ENCODE data around the gene UBAP1L.
A peak's percentile ranks its signal among the peaks of the same experiment; 100 is the strongest.

UBAP1L gene

GRCh38 chr15:65056106-65056505 lies 58.9 kb downstream of the UBAP1L start:
- Histone ChIP-seq H4K20me1 (ENCODE audit: insufficient read depth, low read length) (no peaks in the 10 kb centered on the region), H3K4me3 (ENCODE audit: low read length) (no peak overlapping the region), H2AFZ (ENCODE audit: low read depth, low read length) (no peak overlapping the region), H3K36me3 (replicated peaks; ENCODE audit: low read depth, low read length) (no peaks in the 10 kb centered on the region), H3K27ac (ENCODE audit: low read length) (no peak overlapping the region), H3K79me2 (ENCODE audit: low read length) (no peaks in the 10 kb centered on the region), H3K4me1 (ENCODE audit: low read length) (no peaks in the 10 kb centered on the region), H3K9me3 (ENCODE audit: insufficient read depth, low read length) (no peaks in the 10 kb centered on the region), H3K4me2 (ENCODE audit: low read length) (no peak overlapping the region), H3K9ac (ENCODE audit: low read length) (no peak overlapping the region), H3K27me3 (ENCODE audit: low read depth, low read length) (no peaks in the 10 kb centered on the region)
- no peak for TF ChIP-seq EZH2phosphoT487 (IDR thresholded peaks at IDR 0.05; ENCODE audit: low read depth)
- TF ChIP-seq, protein P1, sequence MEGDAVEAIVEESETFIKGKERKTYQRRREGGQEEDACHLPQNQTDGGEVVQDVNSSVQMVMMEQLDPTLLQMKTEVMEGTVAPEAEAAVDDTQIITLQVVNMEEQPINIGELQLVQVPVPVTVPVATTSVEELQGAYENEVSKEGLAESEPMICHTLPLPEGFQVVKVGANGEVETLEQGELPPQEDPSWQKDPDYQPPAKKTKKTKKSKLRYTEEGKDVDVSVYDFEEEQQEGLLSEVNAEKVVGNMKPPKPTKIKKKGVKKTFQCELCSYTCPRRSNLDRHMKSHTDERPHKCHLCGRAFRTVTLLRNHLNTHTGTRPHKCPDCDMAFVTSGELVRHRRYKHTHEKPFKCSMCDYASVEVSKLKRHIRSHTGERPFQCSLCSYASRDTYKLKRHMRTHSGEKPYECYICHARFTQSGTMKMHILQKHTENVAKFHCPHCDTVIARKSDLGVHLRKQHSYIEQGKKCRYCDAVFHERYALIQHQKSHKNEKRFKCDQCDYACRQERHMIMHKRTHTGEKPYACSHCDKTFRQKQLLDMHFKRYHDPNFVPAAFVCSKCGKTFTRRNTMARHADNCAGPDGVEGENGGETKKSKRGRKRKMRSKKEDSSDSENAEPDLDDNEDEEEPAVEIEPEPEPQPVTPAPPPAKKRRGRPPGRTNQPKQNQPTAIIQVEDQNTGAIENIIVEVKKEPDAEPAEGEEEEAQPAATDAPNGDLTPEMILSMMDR (IDR thresholded peaks at IDR 0.05; ENCODE audit: low read depth, low read length), result no peak

DNA sequence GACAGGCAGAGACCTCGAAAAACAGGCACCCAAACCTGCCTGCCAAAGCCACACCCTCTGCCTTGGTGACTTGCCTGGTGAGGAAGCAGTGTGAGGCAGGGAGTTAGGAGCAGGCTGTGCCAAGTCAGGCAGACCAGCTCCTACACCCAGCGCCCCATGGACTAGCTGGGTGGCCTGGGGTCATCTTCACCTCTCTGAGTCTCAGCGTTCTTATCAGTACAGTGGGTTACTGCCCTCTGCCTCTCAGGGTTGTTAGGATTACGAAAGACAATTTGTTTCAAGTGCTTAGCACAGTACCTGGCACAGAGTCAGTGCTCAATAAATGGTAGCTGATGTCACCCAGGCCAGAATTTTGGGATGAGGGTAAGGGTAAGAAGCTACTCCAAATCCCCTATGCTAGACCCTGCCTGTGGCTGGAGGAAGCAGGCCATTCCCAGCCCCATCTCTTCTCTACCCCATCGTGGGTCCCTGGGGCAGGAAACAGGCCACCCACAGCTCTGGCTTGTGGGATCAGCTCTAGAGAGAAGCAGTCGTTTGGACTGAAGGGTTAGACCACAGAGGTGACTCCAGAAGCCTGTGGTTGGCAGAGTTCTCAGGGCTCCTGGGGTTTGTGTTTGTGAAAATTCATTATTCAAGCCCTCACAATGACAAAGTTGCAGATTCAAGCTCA lies 59.7 kb downstream of the UBAP1L start:
- no peak overlapping the region for H3K4me2 ChIP-seq (ENCODE audit: low read length)
- H2AFZ ChIP-seq (ENCODE audit: low read depth, low read length), result no peak overlapping the region
- H3K27ac ChIP-seq (ENCODE audit: low read length), result no peak overlapping the region

GRCh38 chr15:65054333-65055200 lies 60.4 kb downstream of the UBAP1L start:
- H3K27ac ChIP-seq (ENCODE audit: low read length), result no peak overlapping the region
- no peak overlapping the region for H3K4me2 ChIP-seq (ENCODE audit: low read length)
- H3K79me2 ChIP-seq (ENCODE audit: low read length), result no peaks in the 10 kb centered on the region
- H3K9me3 ChIP-seq (ENCODE audit: insufficient read depth, low read length), result no peaks in the 10 kb centered on the region
- TF ChIP-seq, protein P1 (IDR thresholded peaks at IDR 0.05; ENCODE audit: low read depth, low read length), result peak; percentile 85
- no peak for TF ChIP-seq EZH2phosphoT487 (IDR thresholded peaks at IDR 0.05; ENCODE audit: low read depth)
- no peaks in the 10 kb centered on the region for H3K27me3 ChIP-seq (ENCODE audit: low read depth, low read length)
- H3K9ac ChIP-seq (ENCODE audit: low read length), result no peak overlapping the region
- H2AFZ ChIP-seq (ENCODE audit: low read depth, low read length), result no peak overlapping the region
- no peaks in the 10 kb centered on the region for H3K36me3 ChIP-seq (replicated peaks; ENCODE audit: low read depth, low read length)
- H3K4me1 ChIP-seq (ENCODE audit: low read length), result peaks cover 10% of the 10 kb centered on the region
- no peaks in the 10 kb centered on the region for H4K20me1 ChIP-seq (ENCODE audit: insufficient read depth, low read length)
- H3K4me3 ChIP-seq (ENCODE audit: low read length), result no peak overlapping the region

More for the DNA sequence above, 59.7 kb downstream of the UBAP1L start:
- TF ChIP-seq, protein P1 (IDR thresholded peaks at IDR 0.05; ENCODE audit: low read depth, low read length), result no peak
- TF ChIP-seq EZH2phosphoT487 (IDR thresholded peaks at IDR 0.05; ENCODE audit: low read depth), result no peak
- Histone ChIP-seq H3K4me1 (ENCODE audit: low read length) (peaks cover 3% of the 10 kb centered on the region), H3K4me3 (ENCODE audit: low read length) (no peak overlapping the region), H3K9ac (ENCODE audit: low read length) (no peak overlapping the region), H3K9me3 (ENCODE audit: insufficient read depth, low read length) (no peaks in the 10 kb centered on the region), H3K36me3 (replicated peaks; ENCODE audit: low read depth, low read length) (no peaks in the 10 kb centered on the region), H4K20me1 (ENCODE audit: insufficient read depth, low read length) (no peaks in the 10 kb centered on the region), H3K27me3 (ENCODE audit: low read depth, low read length) (no peaks in the 10 kb centered on the region), H3K79me2 (ENCODE audit: low read length) (no peaks in the 10 kb centered on the region)

DNA sequence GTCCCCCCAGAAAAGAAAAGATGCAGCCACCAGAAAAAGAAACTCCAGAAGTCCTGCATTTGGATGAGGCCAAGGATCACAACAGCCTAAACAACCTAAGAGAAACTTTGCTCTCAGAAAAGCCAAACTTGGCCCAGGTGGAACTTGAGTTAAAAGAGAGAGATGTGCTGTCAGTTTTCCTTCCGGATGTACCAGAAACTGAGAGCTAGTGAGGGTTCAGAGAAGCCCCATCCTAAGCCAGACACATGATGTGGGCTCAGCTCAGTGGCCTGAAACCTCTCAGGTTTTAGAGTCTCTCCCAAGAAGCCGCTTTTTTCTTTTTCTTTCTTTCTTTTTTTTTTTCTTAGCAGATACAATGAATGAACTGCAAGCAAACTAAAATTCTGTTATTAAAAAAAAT lies 62.0 kb downstream of the UBAP1L start:
- Histone ChIP-seq H3K4me2 (ENCODE audit: low read length) (no peak overlapping the region), H3K9me3 (ENCODE audit: insufficient read depth, low read length) (no peaks in the 10 kb centered on the region), H3K36me3 (replicated peaks; ENCODE audit: low read depth, low read length) (no peaks in the 10 kb centered on the region), H2AFZ (ENCODE audit: low read depth, low read length) (no peak overlapping the region), H3K9ac (ENCODE audit: low read length) (no peak overlapping the region), H3K79me2 (ENCODE audit: low read length) (no peaks in the 10 kb centered on the region), H3K27ac (ENCODE audit: low read length) (no peak overlapping the region), H4K20me1 (ENCODE audit: insufficient read depth, low read length) (no peaks in the 10 kb centered on the region), H3K4me3 (ENCODE audit: low read length) (no peak overlapping the region), H3K4me1 (ENCODE audit: low read length) (peaks cover 11% of the 10 kb centered on the region), H3K27me3 (ENCODE audit: low read depth, low read length) (no peaks in the 10 kb centered on the region)
- TF ChIP-seq EZH2phosphoT487 (IDR thresholded peaks at IDR 0.05; ENCODE audit: low read depth), result no peak
- TF ChIP-seq, protein P1 (IDR thresholded peaks at IDR 0.05; ENCODE audit: low read depth, low read length), result no peak
